ENCODE data around the gene ZNF24. TPM values are rescaled to one million over a fixed set of nuclear protein-coding genes. Genes with fewer than 3 reads are reported as not detected.

The ZNF24 gene
- total RNA-seq, 4 donors from 2014 or later: 54.9 to 76.2 (median 58.1) TPM

- no peak for TF ChIP-seq POLR2A (IDR thresholded peaks at IDR 0.05)
- peak overlapping the region; percentile 63 to 99 (median 91) for H3K4me3 ChIP-seq (replicated peaks in 1 of 3)
- H3K36me3 ChIP-seq: peaks cover 14 to 20% of the 10 kb centered on the region in 2 donors
- no peak for DNase-seq
- H3K27me3 ChIP-seq: no peaks in the 10 kb centered on the region
- peak overlapping the region; percentile 96 to 100 (median 100) for H3K27ac ChIP-seq
- intact Hi-C loops (cut with DNase I): loop anchor here (10.0 kb wide), 1 partner anchor 49 kb away; the partner anchor contains the start of gene ZSCAN30
- no peaks in the 10 kb centered on the region for H3K9me3 ChIP-seq
- H3K4me1 ChIP-seq: peaks cover 24 to 35% of the 10 kb centered on the region in 2 donors
- WGBS, 2 donors: 1 to 2% methylated on average over 15 of the region's 15 CpGs
These were observed 708 bp downstream of the ZNF24 start for GRCh38 chr18:35343488-35343935.

GRCh38 chr18:35337286-35337685 is 6.9 kb downstream of the ZNF24 start:
- peaks cover 34 to 40% of the 10 kb centered on the region in 2 donors for H3K36me3 ChIP-seq
- H3K4me3 ChIP-seq (replicated peaks in 1 of 3): no peak overlapping the region
- H3K27me3 ChIP-seq: no peaks in the 10 kb centered on the region
- TF ChIP-seq POLR2A (IDR thresholded peaks at IDR 0.05) (no peak), CTCF (IDR thresholded peaks at IDR 0.05) (no peak)
- 88 to 92% methylated on average over 5 of the region's 5 CpGs for WGBS, 2 donors
- no peak for DNase-seq
- no peaks in the 10 kb centered on the region for H3K9me3 ChIP-seq
- intact Hi-C loops (cut with DNase I): no loop called here
- H3K27ac ChIP-seq: no peak overlapping the region
- H3K4me1 ChIP-seq: peaks cover 25 to 39% of the 10 kb centered on the region in 2 donors

- Histone ChIP-seq H3K27ac (peak overlapping the region in 2 of 3 donors; percentile 32 to 48), H3K9me3 (no peaks in the 10 kb centered on the region), H3K36me3 (peaks cover 40 to 41% of the 10 kb centered on the region in 2 donors), H3K4me1 (peaks cover 22 to 27% of the 10 kb centered on the region in 2 donors), H3K27me3 (no peaks in the 10 kb centered on the region), H3K4me3 (replicated peaks in 1 of 3) (no peak overlapping the region)
- intact Hi-C loops (cut with DNase I): no loop called here
- TF ChIP-seq CTCF (IDR thresholded peaks at IDR 0.05): no peak
- TF ChIP-seq POLR2A (IDR thresholded peaks at IDR 0.05): peak in 1 of 2 donors; percentile 21
- 36 to 52% methylated on average over 4 of the region's 4 CpGs for WGBS, 2 donors
- DNase-seq: peak; percentile 63 to 65
These were observed 8.4 kb downstream of the ZNF24 start for GRCh38 chr18:35335866-35336265.

GRCh38 chr18:35334821-35335220 is 9.4 kb downstream of the ZNF24 start:
- no peak overlapping the region for H3K4me3 ChIP-seq (replicated peaks in 1 of 3)
- 73 to 78% methylated on average over 3 of the region's 3 CpGs for WGBS, 2 donors
- no peaks in the 10 kb centered on the region for H3K27me3 ChIP-seq
- no peak for TF ChIP-seq POLR2A (IDR thresholded peaks at IDR 0.05)
- no peak for TF ChIP-seq CTCF (IDR thresholded peaks at IDR 0.05)
- no peak for DNase-seq
- H3K9me3 ChIP-seq: no peaks in the 10 kb centered on the region
- intact Hi-C loops (cut with DNase I): no loop called here
- peak overlapping the region in 2 of 3 donors; percentile 32 to 48 for H3K27ac ChIP-seq
- peaks cover 34 to 39% of the 10 kb centered on the region in 2 donors for H3K36me3 ChIP-seq
- peaks cover 22 to 25% of the 10 kb centered on the region in 2 donors for H3K4me1 ChIP-seq

GRCh38 chr18:35334212-35334611 is 10.0 kb downstream of the ZNF24 start:
- peaks cover 22 to 25% of the 10 kb centered on the region in 2 donors for H3K4me1 ChIP-seq
- H3K27ac ChIP-seq: peak overlapping the region in 2 of 3 donors; percentile 18 to 32
- TF ChIP-seq CTCF (IDR thresholded peaks at IDR 0.05) (no peak), POLR2A (IDR thresholded peaks at IDR 0.05) (no peak)
- intact Hi-C loops (cut with DNase I): no loop called here
- peaks cover 28 to 33% of the 10 kb centered on the region in 2 donors for H3K36me3 ChIP-seq
- no peak overlapping the region for H3K4me3 ChIP-seq (replicated peaks in 1 of 3)
- WGBS, 2 donors: 100% methylated on average over 1 of the region's 1 CpG
- H3K9me3 ChIP-seq: no peaks in the 10 kb centered on the region
- no peak for DNase-seq
- no peaks in the 10 kb centered on the region for H3K27me3 ChIP-seq
